LNCAP (cell line): ENCODE data around the gene B9D2.

Experiments
- TF ChIP-seq, protein P1 (sequence below): fragments of 450-650 bp; IDR thresholded peaks from 2 replicates; pipeline ENCODE4 v1.5.1; 2017; ENCODE audit warnings: mild to moderate bottlenecking

Gene B9D2

GRCh38 chr19:41363753-41364523 is at the start of gene B9D2:
Gene B9D2 (minus strand): TSS chr19:41364149. CDS start chr19:41363519, 630 bp downstream.
- TF ChIP-seq, protein P1, sequence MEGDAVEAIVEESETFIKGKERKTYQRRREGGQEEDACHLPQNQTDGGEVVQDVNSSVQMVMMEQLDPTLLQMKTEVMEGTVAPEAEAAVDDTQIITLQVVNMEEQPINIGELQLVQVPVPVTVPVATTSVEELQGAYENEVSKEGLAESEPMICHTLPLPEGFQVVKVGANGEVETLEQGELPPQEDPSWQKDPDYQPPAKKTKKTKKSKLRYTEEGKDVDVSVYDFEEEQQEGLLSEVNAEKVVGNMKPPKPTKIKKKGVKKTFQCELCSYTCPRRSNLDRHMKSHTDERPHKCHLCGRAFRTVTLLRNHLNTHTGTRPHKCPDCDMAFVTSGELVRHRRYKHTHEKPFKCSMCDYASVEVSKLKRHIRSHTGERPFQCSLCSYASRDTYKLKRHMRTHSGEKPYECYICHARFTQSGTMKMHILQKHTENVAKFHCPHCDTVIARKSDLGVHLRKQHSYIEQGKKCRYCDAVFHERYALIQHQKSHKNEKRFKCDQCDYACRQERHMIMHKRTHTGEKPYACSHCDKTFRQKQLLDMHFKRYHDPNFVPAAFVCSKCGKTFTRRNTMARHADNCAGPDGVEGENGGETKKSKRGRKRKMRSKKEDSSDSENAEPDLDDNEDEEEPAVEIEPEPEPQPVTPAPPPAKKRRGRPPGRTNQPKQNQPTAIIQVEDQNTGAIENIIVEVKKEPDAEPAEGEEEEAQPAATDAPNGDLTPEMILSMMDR = no peak

- TF ChIP-seq, protein P1 = no peak
Observed at GRCh38 chr19:41412953-41413352, 49.0 kb upstream of the B9D2 start.

DNA sequence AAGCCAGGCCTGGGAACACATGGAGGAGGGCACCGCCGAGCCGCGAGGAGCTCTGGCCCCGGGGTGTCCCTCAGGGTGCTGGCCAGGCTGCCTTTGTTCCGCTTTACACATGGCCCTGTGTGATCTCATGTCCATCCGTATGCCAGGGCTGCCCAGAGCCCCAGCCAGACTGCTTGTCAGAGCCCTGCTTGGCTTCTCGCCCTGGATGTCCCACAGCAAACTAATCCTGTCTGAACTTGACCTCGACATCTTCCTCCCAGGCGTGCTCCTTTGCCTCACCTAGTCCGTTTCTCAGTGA is 48.0 kb upstream of the B9D2 start:
- TF ChIP-seq, protein P1 = no peak

GRCh38 chr19:41411100-41411967 is 47.4 kb upstream of the B9D2 start:
- TF ChIP-seq, protein P1 = no peak

DNA sequence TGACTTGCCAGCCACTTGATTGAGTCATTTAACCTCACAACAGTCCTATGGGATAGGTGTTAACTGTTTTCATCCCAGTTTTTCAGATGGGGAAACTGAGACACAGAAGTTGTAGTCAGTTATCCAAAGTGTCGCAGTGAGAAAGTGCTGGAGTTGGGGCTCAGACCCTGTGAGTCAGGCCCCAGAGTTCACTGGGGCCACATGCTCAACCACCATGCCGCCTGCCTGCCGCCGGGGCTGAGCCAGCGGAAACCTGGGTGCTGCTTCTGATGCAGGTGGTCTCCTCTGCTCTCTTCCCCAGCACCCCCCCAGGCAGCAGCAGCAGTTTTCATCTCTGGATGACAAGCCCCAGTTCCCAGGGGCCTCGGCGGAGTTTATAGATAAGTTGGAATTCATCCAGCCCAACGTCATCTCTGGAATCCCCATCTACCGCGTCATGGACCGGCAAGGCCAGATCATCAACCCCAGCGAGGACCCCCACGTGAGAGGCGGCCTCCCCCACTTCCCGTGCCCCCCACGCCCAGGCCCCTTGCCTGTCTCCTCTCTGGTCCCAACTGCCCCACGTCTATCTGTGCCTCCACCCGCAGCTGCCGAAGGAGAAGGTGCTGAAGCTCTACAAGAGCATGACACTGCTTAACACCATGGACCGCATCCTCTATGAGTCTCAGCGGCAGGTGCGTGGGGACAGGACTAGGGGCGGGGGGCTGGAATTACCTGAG is 46.5 kb upstream of the B9D2 start:
- TF ChIP-seq, protein P1 = no peak

DNA sequence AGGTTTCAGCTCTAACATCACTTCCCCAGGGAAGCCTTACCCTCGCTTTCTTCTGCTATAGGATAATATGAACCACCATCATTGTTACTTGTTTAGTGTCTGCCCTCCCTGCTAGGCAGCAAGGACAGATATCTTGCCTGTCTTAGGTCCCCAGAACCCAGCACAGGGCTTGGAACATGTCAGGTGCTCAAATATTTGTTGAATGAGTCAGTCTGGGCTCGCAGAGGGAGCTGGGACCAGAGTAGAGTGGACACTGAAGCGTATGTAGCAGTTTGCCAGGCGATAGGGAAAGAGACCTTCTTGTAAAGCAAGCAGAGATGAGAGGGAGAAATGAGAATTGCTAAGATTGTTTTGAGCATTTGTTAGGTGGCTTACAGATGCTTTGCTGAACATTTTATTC is 45.3 kb upstream of the B9D2 start:
- TF ChIP-seq, protein P1 = no peak

DNA sequence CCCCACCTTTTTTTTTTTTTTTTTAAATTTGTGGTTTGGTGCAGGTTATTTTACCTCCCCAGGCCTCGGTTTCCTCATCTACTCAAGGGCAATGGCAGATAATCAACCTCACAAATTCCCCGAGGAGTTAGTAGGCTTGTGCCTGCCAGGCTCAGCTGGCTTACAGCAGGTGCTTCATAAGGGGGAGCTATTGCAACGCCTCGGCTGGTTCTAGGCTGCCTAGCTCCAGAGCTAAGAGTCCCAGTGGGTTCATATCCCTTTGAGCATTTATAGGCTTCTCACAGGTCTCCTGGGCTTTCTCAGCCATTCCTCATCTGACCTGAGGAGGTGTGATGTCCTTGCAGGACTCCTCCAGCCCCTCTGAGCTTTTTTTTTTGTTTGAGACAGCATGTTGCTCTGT is 44.3 kb upstream of the B9D2 start:
- TF ChIP-seq, protein P1 = no peak
